H54 (cell line): ENCODE measurements around the gene LRRC18.

Experiments used
- DNase-seq: peaks from one replicate; pipeline ENCODE4 v3.0.0; 2011; ENCODE audit warnings: low spot score, mixed read lengths; ENCODE audit not compliant: insufficient read length
- FAIRE-seq: peaks from 3 replicates; lab custom pipeline; 2011; peaks lifted over from hg19 to GRCh38; lab: Jason Lieb, UNC
- POLR2A ChIP-seq: IDR thresholded peaks from 2 replicates; pipeline ENCODE4 v1.6.1; 2011; ENCODE audit warnings: low read depth, mild to moderate bottlenecking, low read length

LRRC18 gene

DNA sequence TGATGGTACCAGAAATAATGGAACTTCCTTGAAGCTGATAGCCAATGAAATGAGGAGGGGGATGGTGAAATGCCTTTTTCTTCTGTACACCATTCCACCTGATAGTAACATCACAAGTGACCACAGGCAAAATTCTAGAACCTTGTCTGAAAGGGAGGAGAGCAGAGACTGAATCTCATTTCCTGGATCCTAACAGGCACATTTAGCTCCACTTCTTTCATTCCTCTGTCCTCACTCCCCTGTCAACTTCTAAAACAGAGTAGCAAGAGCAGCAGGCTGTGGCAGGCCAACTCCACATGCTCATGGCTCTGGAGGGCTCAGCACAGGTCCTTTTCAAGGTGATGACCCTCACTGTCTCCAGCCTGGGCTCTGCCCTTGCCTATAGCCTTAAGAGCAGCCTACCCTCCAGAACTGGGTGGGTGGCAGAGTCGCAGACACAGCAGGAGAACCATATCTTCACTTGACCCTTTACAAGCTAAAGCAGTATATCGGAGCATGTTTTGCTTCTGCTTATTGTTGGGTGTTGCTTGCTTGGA lies at the start of gene LRRC18:
Gene LRRC18, minus strand, starts transcription at position 51 of the 536 bp plus-strand sequence. CDS start 25,685 bp downstream, outside the sequence.
- DNase-seq (no peak), FAIRE-seq (no peak)
- no peak for TF ChIP-seq POLR2A

DNA sequence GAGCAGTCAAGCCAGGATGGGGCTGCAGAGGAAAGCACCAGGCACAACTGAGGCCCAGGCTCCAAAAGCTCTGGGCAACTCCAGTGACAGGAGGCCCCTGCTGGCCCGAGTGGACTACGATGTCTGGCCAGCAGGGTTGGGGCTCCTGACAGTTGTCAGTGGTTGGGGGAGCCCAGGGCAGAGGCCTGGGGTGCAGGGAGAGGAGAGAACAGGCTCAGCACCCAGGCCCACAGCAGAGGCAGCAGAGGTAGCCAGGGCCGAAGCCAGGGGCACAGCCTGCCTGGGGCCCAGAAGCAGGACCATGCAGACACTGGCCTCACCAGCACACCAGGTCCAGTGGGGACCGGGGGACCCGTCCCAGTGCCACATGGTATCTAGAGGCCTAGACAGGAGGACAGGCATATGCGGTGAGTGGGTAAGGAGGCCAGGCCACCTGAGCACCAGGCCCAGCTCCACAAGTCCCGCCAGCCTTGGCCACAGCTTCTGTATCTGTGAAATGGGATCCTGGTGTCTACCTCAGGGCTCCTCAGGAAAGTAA lies 46.0 kb upstream of the LRRC18 start:
- DNase-seq (no peak), FAIRE-seq (no peak)
- no peak for TF ChIP-seq POLR2A

DNA sequence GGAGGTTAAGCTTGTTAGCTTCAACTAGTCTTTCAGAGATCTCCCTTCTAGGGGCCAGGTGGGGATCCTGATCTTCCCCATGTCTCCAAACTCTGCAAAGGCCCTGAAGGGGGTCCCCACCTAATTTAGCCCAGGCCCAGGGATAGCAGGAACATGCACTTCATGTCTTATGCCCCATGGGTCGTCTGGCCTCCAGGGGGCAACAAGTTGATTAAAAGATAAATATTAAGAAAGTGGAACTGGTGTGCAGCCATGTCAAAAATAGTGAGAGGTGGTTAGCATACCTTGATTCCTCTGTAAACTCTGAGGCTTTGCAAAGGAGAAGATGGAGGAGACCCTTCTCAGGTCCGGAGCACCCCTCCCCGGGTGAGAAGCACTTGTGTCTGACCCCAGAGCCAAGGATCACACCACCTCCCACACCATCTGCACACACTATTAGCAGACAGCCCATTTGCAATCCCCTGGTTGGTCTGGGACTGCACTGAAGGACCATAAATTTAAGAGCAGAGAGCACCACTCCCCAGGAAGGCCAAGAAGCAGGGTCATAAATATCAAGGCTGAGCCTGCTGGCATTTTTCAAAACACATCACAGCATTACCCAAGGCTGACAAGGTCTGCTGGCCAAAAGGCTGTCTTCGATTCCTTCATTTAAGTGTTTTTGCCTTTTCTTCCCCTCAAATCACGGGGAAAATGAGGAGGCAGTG lies 44.2 kb upstream of the LRRC18 start:
- FAIRE-seq = no peak
- no peak for DNase-seq

DNA sequence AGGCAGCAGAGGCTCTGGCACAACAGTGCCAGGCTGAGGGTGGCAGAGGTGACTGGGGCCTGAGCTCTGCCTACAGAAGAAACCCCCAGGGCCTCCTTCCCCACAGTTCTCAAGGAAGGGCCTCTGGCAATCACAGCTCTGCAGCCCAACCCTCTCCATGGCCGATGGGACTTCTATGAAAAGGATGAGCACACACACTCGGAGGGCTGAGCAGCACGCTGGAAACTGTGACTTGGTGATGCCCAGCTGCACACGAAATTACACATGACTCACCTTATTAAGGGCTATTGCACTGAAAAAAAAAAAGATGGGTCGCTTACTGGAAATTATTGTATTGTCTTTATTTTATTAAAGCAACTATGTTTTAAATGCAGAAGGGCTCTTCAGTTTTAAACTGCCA lies 42.9 kb upstream of the LRRC18 start:
- no peak for FAIRE-seq
- TF ChIP-seq POLR2A = no peak
- DNase-seq = no peak

More for the DNA sequence above, 44.2 kb upstream of the LRRC18 start:
- no peak for TF ChIP-seq POLR2A

DNA sequence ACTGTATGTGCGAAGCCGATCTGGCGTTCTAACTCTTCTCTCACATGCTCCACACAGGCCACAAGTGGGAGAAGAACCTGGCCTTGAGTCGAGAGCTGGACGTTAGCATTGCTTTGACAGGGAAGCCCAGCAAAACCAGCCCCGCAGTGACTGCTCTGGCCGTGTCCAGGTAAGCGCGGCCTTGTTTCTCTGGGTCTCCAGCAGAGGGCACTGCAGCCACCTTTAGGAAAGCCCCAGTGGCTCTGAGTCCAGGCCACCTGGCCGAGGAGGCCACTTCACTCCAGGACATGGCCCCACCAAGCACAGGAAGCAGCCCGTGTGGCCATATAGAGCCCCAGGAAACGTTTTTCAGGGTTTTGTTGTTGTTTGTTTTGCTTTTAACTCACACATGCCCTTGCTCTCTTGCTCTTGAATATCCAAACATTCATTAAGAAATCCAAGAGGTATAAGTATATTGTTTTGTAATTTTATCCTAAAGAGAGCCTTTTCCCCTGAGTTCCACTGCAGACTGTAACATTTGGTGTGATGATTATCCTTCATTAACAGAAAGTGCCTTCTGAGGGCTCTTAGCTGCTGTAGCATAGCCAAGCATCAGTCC lies 41.8 kb upstream of the LRRC18 start:
- TF ChIP-seq POLR2A = no peak
- FAIRE-seq = no peak
- peak; percentile 57 for DNase-seq

DNA sequence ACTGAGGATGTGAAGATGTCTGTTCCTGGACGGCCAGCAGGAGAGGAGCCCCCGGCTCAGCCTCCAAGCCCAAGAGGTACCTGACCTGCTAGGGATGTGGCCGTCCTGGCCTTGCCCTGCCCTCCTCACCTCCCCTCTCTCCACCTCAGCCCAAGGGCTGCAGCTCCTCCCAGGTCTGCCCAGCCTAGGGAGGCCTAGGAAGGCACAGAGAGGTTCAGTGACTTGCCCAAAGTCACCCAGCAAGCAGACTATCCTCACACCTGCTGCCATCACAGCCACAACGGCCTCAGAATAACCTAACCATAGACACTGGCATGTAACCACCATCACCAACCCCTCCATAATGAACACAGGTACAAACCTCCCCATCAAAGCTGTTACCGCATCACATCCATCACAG lies 38.7 kb upstream of the LRRC18 start:
- no peak for TF ChIP-seq POLR2A
- FAIRE-seq (no peak), DNase-seq (no peak)

DNA sequence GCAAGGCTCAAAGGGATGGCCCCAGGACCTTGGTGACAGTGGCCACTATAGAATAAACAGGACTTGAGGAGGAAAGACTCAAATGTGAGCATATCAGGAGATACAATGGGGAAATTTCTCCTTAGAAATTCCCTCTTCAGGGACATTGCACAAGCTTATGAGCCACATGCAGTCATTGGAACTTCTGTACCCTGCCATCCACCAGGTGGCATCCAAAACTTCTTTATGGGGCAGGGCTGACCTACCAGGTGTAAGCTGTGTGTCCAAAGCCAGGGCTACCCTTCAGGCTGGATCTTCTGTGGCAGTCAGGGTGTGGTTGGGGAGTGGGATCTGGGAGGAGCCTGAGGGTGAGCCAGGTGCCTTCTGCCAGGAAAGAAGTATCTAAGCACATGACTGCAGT lies 36.6 kb upstream of the LRRC18 start:
- DNase-seq (peak; percentile 15), FAIRE-seq (no peak)
- no peak for TF ChIP-seq POLR2A

DNA sequence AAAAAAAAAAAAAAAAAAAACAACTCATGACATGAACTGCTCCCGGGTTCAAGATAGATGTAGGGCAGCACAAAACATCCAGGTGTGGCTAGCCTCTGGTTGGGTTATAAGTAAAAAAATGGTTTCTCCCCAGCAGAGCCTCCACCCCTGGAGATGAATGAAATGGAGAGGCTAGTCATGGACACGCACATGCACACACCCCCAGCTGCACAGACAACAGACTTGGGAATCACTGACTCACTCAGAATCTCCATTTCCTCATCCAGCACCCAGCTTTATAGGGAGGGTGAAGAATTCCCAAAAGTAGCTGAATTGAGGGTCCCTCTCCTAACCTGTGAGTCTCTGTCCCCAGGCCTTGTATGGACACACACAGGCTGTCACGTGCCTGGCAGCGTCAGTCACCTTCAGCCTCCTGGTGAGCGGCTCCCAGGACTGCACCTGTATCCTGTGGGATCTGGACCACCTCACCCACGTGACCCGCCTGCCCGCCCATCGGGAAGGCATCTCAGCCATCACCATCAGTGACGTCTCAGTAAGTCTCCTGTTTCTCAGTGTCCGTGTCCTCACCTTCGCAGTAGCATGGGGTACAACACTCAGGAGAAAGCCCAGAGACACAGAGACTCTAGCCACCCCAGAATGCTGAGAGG lies 35.0 kb upstream of the LRRC18 start:
- FAIRE-seq (no peak), DNase-seq (no peak)
- TF ChIP-seq POLR2A = no peak

DNA sequence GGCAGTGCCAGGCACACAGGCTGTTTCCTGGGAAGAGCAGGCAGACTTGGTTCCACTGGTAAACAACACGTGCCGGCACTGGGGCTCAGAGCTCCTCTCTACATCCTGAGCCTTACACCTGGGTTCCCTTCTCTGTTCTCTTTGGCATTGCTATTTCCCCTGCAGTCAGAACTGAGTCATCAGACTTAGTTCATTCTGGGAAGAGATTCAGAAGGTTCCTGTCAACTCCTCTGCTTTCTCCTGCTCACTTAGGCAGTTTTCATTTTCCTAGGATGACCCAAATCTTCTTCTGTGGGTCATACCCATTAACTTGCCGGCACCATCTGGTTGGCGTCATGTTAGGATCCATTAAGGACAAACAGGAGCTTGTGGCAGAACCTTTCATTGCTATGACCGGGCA lies 33.4 kb upstream of the LRRC18 start:
- DNase-seq (no peak), FAIRE-seq (no peak)
- TF ChIP-seq POLR2A = no peak

DNA sequence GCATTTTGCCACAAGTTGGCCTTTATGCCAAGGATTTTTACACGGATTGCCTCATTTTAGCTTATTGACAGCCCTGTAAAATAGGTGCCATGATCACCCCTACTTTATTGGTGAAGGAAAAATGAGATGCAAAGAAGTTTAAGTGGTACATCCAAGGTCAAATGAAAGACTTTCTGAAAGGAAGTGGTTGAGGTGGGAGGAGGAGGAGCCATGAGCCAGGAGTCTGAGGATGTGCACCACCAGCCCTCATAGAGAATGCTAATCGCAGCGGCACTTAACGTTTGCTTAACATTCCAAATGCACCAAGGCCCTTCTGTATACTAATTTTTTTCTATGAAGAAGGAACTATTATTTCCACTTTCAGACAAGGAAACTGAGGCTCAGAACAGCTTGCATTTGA lies 31.0 kb upstream of the LRRC18 start:
- FAIRE-seq (no peak), DNase-seq (no peak)
- TF ChIP-seq POLR2A = no peak

DNA sequence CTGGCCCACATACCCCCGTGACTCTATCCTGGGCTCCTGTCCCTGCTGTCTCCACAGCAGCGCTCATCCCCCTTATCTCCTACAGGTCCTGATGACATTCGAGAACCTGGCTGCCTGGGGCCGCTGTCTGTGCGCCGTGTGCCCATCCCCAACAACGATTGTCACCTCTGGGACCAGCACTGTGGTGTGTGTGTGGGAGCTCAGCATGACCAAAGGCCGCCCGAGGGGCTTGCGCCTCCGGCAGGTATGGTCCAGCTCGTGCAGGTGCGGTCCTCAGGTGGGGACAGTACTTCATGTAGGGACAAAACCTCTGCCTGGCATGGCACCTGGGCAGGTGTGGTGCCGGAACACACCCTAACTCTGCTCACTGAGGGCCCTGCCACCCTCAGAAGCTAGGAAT lies 30.4 kb upstream of the LRRC18 start:
- no peak for TF ChIP-seq POLR2A
- FAIRE-seq = no peak
- no peak for DNase-seq

DNA sequence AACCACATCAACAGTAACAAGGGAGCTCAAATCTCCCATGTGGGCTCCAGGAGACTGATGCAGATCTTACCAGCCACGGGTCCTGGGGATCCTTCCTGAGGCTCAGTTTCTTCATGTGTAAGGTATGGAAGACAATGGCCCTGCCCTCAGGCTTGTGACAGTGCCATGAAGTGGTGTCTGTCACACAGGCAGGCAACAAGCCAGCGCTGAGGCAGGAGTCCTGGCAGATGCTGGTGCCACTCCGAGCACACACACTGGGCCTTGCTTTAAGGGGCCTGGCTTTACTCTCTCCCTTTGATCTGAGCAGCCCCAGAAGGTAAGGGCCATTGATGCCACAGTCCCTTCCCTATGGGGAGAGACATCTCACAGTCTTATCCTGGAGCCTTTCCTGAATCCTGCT lies 28.4 kb upstream of the LRRC18 start:
- FAIRE-seq (no peak), DNase-seq (no peak)
- no peak for TF ChIP-seq POLR2A

DNA sequence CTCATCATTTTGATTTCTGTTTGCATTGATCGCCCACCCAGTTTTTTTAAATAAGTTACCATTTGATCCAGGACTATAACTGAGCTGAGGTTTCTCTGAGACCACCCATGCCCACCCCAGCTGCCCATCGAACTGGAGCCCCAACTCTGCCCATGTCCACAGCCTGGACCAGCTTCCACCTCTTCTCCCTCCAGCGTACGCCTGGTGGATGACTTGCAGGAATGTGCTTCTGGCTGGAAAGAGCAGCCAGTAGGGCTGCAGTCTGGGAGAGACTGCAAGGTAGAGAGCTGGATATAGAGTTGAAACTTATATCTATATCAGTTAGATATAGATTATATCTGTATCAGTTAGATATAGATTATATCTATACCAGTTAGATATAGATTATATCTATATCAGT lies 25.8 kb upstream of the LRRC18 start:
- no peak for DNase-seq
- no peak for FAIRE-seq
- no peak for TF ChIP-seq POLR2A

DNA sequence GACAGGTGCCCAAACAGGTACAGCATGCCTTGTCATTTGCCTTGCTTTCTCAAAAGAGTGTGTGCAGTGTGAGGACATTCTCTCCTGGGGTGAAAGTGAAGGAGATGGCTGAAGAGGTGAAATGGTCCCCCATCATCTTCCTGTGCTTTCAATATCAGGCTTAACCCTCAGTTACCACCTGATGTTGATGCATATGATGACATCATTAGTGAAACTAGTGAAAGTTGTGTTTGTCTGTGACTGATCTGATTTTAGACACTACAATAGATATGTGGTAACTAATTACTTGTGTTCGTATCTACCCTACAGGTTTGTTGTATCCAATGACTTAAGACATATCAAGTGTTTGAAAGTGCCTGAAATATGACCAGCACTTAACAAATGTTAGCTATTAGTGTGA lies 24.4 kb upstream of the LRRC18 start:
- DNase-seq (no peak), FAIRE-seq (no peak)
- no peak for TF ChIP-seq POLR2A
